IgD-negative memory B cell (primary cell): ENCODE results near the gene CPNE9. TPM values are rescaled to one million over a fixed set of nuclear protein-coding genes. Genes with fewer than 3 reads are reported as not detected.
A peak's percentile ranks its signal among the peaks of the same experiment; 100 is the strongest.

ENCODE experiments used
- H3K27ac Mint-ChIP-seq, 3 donors: one replicate each; pipeline ENCODE4 v1.8.0; 2020 to 2022; ENCODE audit warnings: mild to moderate bottlenecking in 3 of 3, mixed read lengths in 3 of 3, moderate library complexity in 1 of 3
- H3K27me3 Mint-ChIP-seq: one replicate; pipeline ENCODE4 v1.8.0; 2021; ENCODE audit warnings: mixed read lengths
- H3K36me3 Mint-ChIP-seq: one replicate; pipeline ENCODE4 v1.8.0; 2020; ENCODE audit warnings: mild to moderate bottlenecking, mixed read lengths
- H3K4me1 Mint-ChIP-seq, 3 donors: one replicate each; pipeline ENCODE4 v1.8.0; 2020 to 2022; ENCODE audit warnings: mixed read lengths in 3 of 3, mild to moderate bottlenecking in 1 of 3
- H3K4me3 Mint-ChIP-seq, 4 donors: one replicate each; pipeline ENCODE4 v1.8.0; 2020 to 2022; ENCODE audit warnings: mild to moderate bottlenecking in 4 of 4, mixed read lengths in 4 of 4, moderate library complexity in 3 of 4
- H3K9me3 Mint-ChIP-seq, 3 donors: one replicate each; pipeline ENCODE4 v1.8.0; 2020 to 2021; ENCODE audit warnings: mixed read lengths in 3 of 3, mild to moderate bottlenecking in 1 of 3
- polyA plus RNA-seq: library from polyadenylated mRNA; unstranded; fragments of 300-500 nt; fragmentation: Illumina TruSeq; gene quantifications from one replicate; pipeline ENCODE4 v1.2.3, GENCODE V29; 2021

CPNE9 gene, protein sequence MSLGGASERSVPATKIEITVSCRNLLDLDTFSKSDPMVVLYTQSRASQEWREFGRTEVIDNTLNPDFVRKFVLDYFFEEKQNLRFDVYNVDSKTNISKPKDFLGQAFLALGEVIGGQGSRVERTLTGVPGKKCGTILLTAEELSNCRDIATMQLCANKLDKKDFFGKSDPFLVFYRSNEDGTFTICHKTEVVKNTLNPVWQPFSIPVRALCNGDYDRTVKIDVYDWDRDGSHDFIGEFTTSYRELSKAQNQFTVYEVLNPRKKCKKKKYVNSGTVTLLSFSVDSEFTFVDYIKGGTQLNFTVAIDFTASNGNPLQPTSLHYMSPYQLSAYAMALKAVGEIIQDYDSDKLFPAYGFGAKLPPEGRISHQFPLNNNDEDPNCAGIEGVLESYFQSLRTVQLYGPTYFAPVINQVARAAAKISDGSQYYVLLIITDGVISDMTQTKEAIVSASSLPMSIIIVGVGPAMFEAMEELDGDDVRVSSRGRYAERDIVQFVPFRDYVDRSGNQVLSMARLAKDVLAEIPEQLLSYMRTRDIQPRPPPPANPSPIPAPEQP
- not detected for polyA plus RNA-seq

DNA sequence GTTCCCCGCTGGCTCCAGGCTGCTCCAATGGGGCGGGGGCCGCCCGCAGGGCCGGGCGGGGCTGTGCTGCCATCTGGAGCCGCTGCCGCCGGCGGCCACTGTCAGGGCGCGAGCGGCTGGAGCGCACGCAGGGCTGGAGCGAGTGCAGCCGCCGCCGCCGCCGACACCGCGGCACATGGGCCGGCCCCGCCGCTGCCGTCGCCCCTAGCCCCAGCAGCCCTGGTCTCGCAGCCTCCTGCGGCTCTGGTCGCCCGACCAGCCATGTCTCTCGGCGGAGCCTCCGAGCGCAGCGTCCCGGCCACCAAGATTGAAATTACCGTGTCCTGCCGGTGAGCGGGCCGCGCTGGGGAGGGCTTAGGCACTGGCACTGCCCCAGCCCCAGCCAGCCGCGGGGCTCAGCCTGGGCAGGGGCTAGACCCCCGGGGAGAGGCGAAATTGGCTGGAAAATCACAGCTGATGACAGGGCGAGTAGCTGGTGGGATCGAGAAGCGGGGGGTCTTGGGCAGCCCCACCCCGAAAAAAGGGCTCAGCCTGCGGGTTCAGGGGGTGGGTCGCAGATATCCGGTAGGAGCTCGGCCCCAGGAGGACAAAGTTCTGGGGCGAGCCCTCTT lies at the start of gene CPNE9:
Gene CPNE9 (plus strand): TSS at position 98 of the 611 bp plus-strand sequence. CDS start 164 bp downstream, at position 262.
- H3K27ac Mint-ChIP-seq = peak within 1 kb of the TSS in 1 of 3 donors; percentile 7
- peaks cover 0 to 3% (median 2%) of the 10 kb centered on the region in 3 donors for H3K4me1 Mint-ChIP-seq
- H3K4me3 Mint-ChIP-seq = peak within 1 kb of the TSS in 3 of 4 donors; percentile 58 to 68 (median 68)
- H3K27me3 Mint-ChIP-seq = peaks cover 19% of the 10 kb centered on the region
- H3K36me3 Mint-ChIP-seq = peaks cover 11% of the 10 kb centered on the region
- H3K9me3 Mint-ChIP-seq = peaks cover 0 to 2% (median 0%) of the 10 kb centered on the region in 3 donors

DNA sequence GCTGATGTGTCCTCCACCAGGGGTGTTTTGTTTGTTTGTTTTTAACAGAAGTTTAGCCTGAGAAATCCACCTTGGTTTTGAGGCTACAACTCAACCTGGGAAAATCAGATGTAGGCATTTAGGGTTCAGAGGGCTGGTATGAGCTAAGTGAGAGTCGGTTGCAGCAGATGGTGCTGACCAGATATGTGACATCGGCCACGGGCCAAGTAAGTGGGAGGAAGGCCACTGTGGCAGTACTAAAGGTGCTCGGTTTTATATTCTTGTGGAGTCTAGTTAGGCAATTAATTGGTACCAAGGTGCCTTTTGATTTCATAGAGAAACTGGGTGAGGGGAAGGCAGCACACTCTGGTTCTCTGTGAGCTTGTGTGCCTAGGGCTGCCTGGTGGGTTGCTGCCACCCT lies 43.8 kb upstream of the CPNE9 start:
- Mint-ChIP-seq H3K4me3 (no peak overlapping the region), H3K27me3 (no peaks in the 10 kb centered on the region), H3K9me3 (no peaks in the 10 kb centered on the region), H3K36me3 (peaks cover 10% of the 10 kb centered on the region), H3K4me1 (peaks cover 12 to 24% (median 16%) of the 10 kb centered on the region in 3 donors), H3K27ac (peak overlapping the region in 1 of 3 donors; percentile 40)

DNA sequence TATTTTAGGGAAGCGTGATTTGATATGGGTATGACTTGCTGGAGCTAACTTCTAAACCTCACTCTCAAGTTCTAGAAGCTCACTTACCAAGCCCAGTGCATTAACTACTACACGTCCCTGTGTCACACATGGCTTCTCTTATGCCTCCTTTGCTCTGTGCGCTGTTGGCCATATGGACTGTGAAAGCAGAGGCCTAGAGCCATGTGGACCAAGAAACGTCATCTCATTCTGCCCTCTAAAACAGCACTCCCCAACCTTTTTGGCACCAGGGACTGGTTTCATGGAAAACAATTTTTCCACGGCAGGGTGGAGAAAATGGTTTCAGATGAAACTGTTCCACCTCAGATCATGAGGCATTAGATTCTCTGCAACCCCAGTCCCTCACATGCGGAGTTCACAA lies 42.7 kb upstream of the CPNE9 start:
- peak overlapping the region in 1 of 3 donors; percentile 85 for H3K27ac Mint-ChIP-seq
- no peak overlapping the region for H3K4me3 Mint-ChIP-seq

DNA sequence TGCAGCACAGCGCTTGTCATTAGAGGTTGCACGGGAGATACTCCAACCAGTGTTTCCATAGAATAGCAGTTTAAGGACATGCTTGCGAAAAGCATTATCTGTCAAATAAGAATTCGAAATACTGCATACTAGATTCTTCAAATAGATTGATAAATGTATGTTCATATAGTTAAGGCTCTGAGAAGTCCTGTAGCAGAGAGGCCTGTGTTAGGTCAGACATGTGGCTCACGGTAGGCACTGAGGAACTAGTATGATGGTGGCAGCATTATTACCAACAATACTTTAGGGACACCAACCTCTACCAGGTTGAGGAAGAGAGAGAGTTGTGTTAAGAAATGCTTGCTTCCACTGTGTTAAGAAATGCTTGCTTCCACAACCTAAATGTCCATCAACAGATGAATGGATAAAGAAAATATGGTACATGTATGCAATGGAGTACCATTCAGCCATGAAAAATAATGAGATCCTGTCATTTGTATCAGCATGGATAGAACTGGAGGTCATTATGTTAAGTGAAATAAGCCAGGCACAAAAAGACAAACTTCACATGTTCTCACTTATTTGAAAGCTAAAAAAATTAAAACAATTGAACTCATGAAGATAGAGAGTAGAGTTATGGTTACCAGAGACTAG lies 39.4 kb upstream of the CPNE9 start:
- Mint-ChIP-seq H3K27me3 (no peaks in the 10 kb centered on the region), H3K4me1 (peaks cover 0 to 12% (median 4%) of the 10 kb centered on the region in 3 donors), H3K9me3 (no peaks in the 10 kb centered on the region), H3K4me3 (no peak overlapping the region), H3K27ac (no peak overlapping the region), H3K36me3 (peaks cover 6% of the 10 kb centered on the region)

More for the DNA sequence above, 42.7 kb upstream of the CPNE9 start:
- H3K9me3 Mint-ChIP-seq = no peaks in the 10 kb centered on the region
- peaks cover 12 to 22% (median 16%) of the 10 kb centered on the region in 3 donors for H3K4me1 Mint-ChIP-seq
- peaks cover 10% of the 10 kb centered on the region for H3K36me3 Mint-ChIP-seq
- no peaks in the 10 kb centered on the region for H3K27me3 Mint-ChIP-seq

DNA sequence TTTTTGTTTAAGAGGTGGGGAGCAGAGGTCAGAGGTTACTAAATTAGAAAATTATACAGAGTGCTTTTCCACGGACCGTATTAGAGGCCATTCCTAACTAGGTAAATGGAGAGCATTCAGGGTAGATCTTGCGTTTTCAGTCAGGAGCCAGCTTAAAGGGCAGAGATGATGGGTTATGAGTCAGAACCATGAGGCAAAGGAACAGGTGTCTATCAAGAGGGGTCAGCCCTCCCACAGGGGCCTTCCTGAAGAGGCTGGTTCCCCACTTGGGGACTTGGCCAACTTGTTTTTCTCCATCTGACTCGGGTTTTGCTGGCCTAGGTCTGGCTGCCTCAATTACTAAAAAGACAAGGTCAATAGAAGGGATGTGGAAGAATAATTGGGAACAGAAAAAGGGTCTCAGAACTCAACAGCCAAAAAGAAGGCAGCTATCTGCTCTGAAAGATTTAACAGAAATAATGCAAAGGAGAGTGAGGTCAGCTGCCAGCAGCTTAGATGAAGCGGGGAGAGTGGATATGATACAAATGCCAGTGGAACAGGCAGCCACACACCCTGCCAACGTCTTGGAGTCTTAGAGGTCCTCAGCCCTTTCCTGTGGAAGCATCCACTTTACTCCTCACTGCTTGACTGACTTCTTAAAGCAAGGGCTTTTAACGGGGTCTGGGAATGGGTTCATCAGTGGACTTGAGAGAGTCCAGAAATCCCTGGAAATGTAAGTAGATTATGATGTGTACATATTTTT lies 36.8 kb upstream of the CPNE9 start:
- peaks cover 0 to 7% (median 7%) of the 10 kb centered on the region in 3 donors for H3K4me1 Mint-ChIP-seq
- H3K27ac Mint-ChIP-seq = no peak overlapping the region
- H3K36me3 Mint-ChIP-seq = peaks cover 7% of the 10 kb centered on the region
- no peaks in the 10 kb centered on the region for H3K9me3 Mint-ChIP-seq
- H3K27me3 Mint-ChIP-seq = no peaks in the 10 kb centered on the region
- H3K4me3 Mint-ChIP-seq = no peak overlapping the region

DNA sequence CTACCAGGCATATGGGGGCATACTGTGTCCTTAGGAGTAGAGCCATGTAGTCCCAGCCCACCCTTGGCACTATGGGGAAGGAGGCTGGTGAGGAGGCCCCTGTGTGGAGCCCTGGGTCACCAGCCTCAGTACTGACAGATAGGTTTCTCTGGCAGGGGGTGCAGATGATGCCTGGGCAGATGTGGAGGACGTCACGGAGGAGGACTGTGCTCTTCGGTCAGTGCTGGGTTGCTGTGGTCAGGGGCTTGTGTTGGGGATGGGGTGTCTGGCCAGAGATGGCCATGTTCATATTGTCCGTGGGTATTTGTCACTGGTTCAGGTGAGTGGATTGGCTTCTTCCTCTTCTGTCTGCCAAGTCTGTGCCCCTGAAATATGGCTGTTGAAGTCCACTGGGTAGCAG lies 34.4 kb upstream of the CPNE9 start:
- Mint-ChIP-seq H3K4me3 (no peak overlapping the region), H3K36me3 (peaks cover 5% of the 10 kb centered on the region), H3K4me1 (peaks cover 0 to 7% (median 6%) of the 10 kb centered on the region in 3 donors), H3K9me3 (no peaks in the 10 kb centered on the region), H3K27ac (peak overlapping the region in 2 of 3 donors; percentile 39 to 85), H3K27me3 (no peaks in the 10 kb centered on the region)

DNA sequence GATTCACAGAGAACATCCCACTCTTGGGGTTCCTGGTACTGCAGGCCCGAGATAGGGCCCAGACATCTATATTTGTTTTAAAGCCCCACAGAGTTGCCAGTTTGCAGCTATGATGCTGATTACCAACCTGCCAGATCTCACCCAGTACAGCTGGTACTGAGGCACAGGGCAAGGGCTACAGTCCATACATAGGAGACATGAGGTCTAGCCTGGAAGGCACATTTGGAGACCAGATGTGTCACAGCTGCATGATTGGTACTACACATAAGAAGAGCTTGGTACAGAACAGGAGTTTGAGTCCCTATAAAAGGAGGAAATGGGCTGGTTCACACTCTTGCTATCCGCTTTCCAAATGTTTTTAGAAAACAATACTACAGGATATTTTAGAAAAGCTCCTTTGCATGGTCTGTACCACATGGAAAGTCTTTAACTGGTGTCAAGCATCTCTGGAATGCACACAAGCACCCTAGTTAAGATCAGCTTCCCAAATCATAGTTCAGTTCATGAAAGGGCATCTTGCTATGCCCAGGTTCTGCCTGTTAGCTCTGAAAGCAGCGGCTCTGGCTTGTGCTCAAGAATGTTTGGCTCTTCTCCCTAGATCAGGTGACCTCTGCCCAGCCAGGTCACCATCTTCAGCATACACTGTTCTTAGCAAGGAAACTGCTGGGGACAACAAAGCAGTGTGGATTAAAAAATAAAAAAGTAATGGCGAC lies 33.8 kb upstream of the CPNE9 start:
- no peaks in the 10 kb centered on the region for H3K27me3 Mint-ChIP-seq
- peaks cover 3% of the 10 kb centered on the region for H3K36me3 Mint-ChIP-seq
- H3K27ac Mint-ChIP-seq = peak overlapping the region in 2 of 3 donors; percentile 39 to 85

DNA sequence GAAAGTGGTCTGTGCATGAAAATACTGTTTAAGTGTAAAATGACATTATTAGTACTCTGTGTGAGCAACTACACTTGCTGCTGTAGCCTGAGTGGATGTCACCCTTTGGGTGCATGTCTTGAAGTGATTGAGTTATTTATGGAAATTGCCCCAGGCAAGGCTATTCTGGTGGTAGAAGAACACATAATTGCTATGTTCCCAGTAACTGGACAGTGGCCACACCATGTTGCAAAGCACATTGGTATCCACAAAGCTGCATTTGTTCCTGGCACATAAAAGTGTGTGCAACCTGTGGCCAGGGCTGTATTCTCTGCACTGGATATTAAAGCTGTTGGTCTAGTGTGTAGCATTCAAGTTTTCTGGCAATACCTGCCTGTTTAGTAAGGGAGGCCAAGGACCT lies 30.6 kb upstream of the CPNE9 start:
- no peaks in the 10 kb centered on the region for H3K9me3 Mint-ChIP-seq
- peak overlapping the region in 1 of 3 donors; percentile 82 for H3K27ac Mint-ChIP-seq
- peaks cover 3% of the 10 kb centered on the region for H3K36me3 Mint-ChIP-seq
- no peaks in the 10 kb centered on the region for H3K27me3 Mint-ChIP-seq
- H3K4me1 Mint-ChIP-seq = peaks cover 0 to 3% (median 0%) of the 10 kb centered on the region in 3 donors
- no peak overlapping the region for H3K4me3 Mint-ChIP-seq

More for the DNA sequence above, 33.8 kb upstream of the CPNE9 start:
- Mint-ChIP-seq H3K4me1 (peaks cover 0 to 4% (median 3%) of the 10 kb centered on the region in 3 donors), H3K9me3 (no peaks in the 10 kb centered on the region), H3K4me3 (no peak overlapping the region)

DNA sequence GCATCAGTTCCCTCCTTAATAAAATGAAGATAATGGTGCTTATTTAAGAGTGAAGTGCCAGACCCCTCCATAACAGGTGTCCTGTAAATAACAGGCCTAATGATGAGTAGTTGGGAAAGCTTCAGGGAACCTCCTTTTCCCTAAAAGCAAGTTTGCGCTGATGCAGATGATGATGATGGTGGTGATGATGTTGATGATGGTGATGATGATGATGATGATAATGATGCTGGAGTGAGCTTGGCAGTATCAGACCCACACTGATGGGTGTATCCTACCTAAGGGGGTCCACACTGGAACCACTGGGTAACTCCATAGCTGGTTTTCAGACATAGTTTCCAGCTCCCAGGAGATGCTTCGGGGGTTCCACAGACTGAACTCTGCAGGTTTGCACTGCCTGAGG lies 29.9 kb upstream of the CPNE9 start:
- Mint-ChIP-seq H3K27me3 (no peaks in the 10 kb centered on the region), H3K9me3 (no peaks in the 10 kb centered on the region), H3K36me3 (peaks cover 3% of the 10 kb centered on the region), H3K4me3 (no peak overlapping the region), H3K4me1 (peaks cover 0 to 7% (median 0%) of the 10 kb centered on the region in 3 donors), H3K27ac (no peak overlapping the region)

DNA sequence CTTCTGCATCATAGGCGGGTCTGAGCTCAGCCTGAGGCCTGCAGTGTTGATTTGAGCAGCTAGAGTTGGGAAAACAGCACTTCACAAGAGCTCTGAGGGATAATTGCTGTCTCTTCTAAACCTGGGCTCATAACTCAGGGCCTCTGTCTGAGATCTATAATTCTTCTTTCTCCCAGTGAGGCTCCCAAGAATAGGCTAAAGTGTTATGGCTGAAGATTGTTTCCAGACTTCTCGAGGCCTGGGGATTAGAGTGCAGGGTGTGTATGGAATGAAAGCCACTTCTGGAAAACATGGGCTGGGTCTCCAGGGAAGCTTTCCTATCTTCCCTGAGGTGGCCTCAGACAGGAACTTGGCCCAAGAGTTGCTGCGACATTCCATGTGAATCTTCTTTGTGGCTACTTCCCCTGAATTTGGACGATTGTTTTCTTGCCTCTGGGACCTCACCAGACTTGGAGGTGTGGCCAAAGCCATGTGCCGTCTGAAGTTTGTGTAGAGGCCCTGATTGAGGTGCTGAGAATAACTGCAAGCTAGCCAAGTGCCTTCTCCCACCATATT lies 27.8 kb upstream of the CPNE9 start:
- peaks cover 4% of the 10 kb centered on the region for H3K36me3 Mint-ChIP-seq
- peaks cover 0 to 5% (median 0%) of the 10 kb centered on the region in 3 donors for H3K4me1 Mint-ChIP-seq
- H3K27ac Mint-ChIP-seq = no peak overlapping the region
- no peaks in the 10 kb centered on the region for H3K27me3 Mint-ChIP-seq
- no peaks in the 10 kb centered on the region for H3K9me3 Mint-ChIP-seq
- no peak overlapping the region for H3K4me3 Mint-ChIP-seq

DNA sequence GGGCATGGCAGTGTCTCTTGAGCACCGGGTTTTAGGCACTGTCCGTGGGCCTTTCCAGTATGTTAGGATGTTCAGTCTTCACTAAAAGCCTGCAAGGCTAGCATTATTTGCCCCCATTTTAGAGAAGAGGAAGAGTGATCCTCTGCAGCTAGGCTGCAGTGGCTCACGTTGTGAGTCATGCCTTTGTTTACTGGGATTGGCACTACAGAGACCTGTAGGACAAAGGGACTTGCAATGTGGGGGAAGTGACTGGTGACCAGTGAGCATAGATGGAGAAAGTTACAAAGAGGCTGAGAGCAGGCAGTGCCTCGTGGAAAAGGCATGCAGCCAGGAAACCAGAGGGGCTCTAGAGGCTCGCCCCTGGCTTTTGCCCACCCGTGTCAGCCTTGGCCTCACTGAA lies 26.8 kb upstream of the CPNE9 start:
- no peaks in the 10 kb centered on the region for H3K9me3 Mint-ChIP-seq
- H3K4me3 Mint-ChIP-seq = no peak overlapping the region
- H3K27ac Mint-ChIP-seq = no peak overlapping the region
- H3K27me3 Mint-ChIP-seq = no peaks in the 10 kb centered on the region
- H3K36me3 Mint-ChIP-seq = peaks cover 4% of the 10 kb centered on the region
- H3K4me1 Mint-ChIP-seq = peaks cover 0 to 5% (median 0%) of the 10 kb centered on the region in 3 donors

DNA sequence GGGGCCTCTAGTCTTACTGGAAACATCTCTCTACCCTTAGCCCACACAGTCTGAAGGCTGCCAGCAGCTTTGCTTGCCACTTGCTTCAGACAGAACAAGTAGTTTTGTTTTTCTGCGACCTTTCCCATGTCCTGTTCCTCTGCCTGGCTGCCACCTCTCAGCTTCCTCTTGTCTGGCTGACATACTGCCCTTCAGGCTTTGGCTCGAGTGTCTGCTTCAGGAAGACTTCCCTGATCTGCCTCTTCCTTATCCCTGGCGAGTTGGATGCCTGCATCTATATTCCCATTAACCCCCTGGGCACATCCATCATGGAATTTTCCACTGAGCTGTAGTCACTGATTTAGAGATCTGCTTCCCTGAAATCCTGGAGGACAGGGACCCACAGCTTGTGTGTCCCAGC lies 25.1 kb upstream of the CPNE9 start:
- Mint-ChIP-seq H3K27me3 (no peaks in the 10 kb centered on the region), H3K27ac (no peak overlapping the region), H3K36me3 (peaks cover 4% of the 10 kb centered on the region), H3K4me1 (peaks cover 0 to 5% (median 0%) of the 10 kb centered on the region in 3 donors), H3K4me3 (no peak overlapping the region), H3K9me3 (no peaks in the 10 kb centered on the region)

DNA sequence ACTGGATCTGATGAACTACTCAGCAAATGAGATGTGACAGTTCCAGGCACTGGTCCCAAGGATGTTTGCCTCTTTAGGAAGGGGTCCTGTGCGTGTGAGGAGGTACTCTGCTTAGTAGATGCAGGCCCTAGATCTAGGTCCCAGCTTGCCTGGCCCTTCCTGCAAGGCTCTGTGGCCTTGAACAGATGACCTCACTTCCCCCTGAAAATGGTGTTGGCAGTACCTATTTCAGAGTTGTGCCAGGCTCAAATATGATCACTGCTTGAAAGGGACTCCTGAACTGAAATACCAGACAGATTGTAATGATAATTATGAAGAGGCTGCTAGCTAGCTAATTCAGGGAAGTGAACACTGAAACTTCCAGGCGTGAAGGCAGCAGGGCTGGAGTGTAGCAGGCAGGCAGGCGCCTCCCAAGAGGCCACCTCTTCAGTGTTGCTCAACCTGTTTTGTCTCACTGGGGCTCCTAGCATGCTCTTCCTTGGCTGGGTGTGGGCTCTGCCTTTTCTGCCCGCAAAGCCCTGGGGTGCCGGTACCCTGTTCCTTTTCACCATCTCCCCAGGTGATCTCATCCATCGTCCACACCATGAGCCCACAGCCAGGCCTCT lies 24.1 kb upstream of the CPNE9 start:
- H3K4me3 Mint-ChIP-seq = no peak overlapping the region

More for the DNA sequence above, 24.1 kb upstream of the CPNE9 start:
- Mint-ChIP-seq H3K9me3 (no peaks in the 10 kb centered on the region), H3K27ac (no peak overlapping the region), H3K27me3 (no peaks in the 10 kb centered on the region), H3K36me3 (peaks cover 1% of the 10 kb centered on the region), H3K4me1 (peaks cover 0 to 5% (median 0%) of the 10 kb centered on the region in 3 donors)
